Mammary epithelial cell (primary cell): ENCODE data around the gene MAP4K4.

Experiments
- EZH2 ChIP-seq: IDR thresholded peaks from 2 replicates; pipeline ENCODE4 v1.6.1; 2012; ENCODE audit warnings: low read length, inconsistent platforms, borderline replicate concordance
- TF ChIP-seq, protein P1 (sequence below), 2 donors: IDR thresholded peaks in 1 of 2; conservative IDR thresholded peaks in 1 of 2; 2 replicates each; pipeline ENCODE4 v1.5.1; 2011 to 2012; ENCODE audit warnings: inconsistent platforms in 2 of 2, low read length in 2 of 2, mild to moderate bottlenecking in 2 of 2, control low read depth in 1 of 2, low read depth in 1 of 2; ENCODE audit not compliant: insufficient read depth in 1 of 2; ENCODE audit errors: extremely low read depth in 1 of 2

DNA sequence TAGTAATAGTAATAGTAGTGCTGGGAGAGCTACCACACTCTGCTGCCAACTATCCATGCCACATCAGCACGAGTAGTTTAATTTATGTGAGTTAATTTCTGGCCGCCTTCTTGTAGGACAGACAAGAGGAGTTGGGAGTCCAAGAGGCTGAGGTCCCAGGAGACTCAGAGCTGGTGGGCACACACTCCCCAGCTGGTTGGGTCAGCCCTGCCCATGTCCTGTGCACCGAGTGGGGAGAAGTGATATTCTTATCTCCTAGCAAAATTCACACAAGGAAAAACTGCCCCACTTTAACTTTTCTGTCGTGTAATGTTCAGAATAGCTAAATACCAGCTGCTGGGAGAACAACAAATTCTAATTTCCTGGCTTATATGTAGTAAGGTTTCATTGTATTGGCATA, 15.2 kb upstream of the MAP4K4 start:
- TF ChIP-seq, protein P1, sequence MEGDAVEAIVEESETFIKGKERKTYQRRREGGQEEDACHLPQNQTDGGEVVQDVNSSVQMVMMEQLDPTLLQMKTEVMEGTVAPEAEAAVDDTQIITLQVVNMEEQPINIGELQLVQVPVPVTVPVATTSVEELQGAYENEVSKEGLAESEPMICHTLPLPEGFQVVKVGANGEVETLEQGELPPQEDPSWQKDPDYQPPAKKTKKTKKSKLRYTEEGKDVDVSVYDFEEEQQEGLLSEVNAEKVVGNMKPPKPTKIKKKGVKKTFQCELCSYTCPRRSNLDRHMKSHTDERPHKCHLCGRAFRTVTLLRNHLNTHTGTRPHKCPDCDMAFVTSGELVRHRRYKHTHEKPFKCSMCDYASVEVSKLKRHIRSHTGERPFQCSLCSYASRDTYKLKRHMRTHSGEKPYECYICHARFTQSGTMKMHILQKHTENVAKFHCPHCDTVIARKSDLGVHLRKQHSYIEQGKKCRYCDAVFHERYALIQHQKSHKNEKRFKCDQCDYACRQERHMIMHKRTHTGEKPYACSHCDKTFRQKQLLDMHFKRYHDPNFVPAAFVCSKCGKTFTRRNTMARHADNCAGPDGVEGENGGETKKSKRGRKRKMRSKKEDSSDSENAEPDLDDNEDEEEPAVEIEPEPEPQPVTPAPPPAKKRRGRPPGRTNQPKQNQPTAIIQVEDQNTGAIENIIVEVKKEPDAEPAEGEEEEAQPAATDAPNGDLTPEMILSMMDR (conservative IDR thresholded peaks at IDR 0.05 in 1 of 2, IDR thresholded peaks at IDR 0.05 in 1 of 2; ENCODE audit: extremely low read depth in 1 of 2, insufficient read depth in 1 of 2, low read depth in 1 of 2, low read length in 2 of 2) = no peak
- TF ChIP-seq EZH2 = no peak
